Measurements from ENCODE around the gene KLK13.

DNA sequence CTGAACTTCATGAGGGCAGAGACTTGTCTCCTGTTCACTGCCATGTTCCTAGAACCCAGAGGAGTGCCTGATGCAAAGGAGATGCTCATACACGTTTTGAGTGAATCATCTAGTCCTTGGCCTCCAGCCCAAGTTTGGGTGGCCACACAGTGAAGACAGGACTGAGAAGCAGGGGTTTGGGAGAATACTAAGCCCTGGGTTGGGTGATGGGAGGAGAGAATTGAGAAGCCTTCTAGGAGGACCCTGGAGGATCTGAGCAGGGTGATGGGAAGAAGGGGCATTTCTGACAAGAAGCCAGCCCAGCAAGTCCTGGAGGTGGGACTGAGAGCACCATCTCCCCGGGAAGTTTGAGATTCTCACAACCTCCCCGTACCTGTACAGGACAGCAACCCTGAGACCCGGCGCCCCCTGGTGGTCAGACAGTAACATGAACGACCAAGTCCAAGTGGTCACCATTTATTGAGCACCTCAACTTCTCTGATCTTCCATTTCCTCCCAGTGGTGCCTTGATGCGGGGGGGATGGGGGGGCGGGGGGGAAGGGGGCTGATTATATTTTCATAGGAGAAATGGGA lies 32.4 kb upstream of the KLK13 start:
- TF ChIP-seq TARDBP (CRISPR knock-in tag; IDR thresholded peaks at IDR 0.05) (no peak), NR1H2 (CRISPR knock-in tag; IDR thresholded peaks at IDR 0.05; ENCODE audit: borderline replicate concordance, low read depth) (no peak), PATZ1 (CRISPR knock-in tag; IDR thresholded peaks at IDR 0.05) (no peak), FOSL1 (CRISPR knock-in tag; IDR thresholded peaks at IDR 0.05; ENCODE audit: borderline replicate concordance) (no peak), TAF1 (CRISPR knock-in tag; IDR thresholded peaks at IDR 0.05) (no peak), ZNF44 (CRISPR knock-in tag; IDR thresholded peaks at IDR 0.05) (no peak), ZNF766 (CRISPR knock-in tag; IDR thresholded peaks at IDR 0.05; ENCODE audit: borderline replicate concordance) (no peak), PCBP2 (optimal IDR thresholded peaks at IDR 0.05; ENCODE audit: low read depth, low read length, poor library complexity, severe bottlenecking) (no peak)
- TF ChIP-seq, protein P1, sequence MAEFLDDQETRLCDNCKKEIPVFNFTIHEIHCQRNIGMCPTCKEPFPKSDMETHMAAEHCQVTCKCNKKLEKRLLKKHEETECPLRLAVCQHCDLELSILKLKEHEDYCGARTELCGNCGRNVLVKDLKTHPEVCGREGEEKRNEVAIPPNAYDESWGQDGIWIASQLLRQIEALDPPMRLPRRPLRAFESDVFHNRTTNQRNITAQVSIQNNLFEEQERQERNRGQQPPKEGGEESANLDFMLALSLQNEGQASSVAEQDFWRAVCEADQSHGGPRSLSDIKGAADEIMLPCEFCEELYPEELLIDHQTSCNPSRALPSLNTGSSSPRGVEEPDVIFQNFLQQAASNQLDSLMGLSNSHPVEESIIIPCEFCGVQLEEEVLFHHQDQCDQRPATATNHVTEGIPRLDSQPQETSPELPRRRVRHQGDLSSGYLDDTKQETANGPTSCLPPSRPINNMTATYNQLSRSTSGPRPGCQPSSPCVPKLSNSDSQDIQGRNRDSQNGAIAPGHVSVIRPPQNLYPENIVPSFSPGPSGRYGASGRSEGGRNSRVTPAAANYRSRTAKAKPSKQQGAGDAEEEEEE (CRISPR knock-in tag; IDR thresholded peaks at IDR 0.05; ENCODE audit: borderline replicate concordance), result no peak
- TF ChIP-seq, protein P2, sequence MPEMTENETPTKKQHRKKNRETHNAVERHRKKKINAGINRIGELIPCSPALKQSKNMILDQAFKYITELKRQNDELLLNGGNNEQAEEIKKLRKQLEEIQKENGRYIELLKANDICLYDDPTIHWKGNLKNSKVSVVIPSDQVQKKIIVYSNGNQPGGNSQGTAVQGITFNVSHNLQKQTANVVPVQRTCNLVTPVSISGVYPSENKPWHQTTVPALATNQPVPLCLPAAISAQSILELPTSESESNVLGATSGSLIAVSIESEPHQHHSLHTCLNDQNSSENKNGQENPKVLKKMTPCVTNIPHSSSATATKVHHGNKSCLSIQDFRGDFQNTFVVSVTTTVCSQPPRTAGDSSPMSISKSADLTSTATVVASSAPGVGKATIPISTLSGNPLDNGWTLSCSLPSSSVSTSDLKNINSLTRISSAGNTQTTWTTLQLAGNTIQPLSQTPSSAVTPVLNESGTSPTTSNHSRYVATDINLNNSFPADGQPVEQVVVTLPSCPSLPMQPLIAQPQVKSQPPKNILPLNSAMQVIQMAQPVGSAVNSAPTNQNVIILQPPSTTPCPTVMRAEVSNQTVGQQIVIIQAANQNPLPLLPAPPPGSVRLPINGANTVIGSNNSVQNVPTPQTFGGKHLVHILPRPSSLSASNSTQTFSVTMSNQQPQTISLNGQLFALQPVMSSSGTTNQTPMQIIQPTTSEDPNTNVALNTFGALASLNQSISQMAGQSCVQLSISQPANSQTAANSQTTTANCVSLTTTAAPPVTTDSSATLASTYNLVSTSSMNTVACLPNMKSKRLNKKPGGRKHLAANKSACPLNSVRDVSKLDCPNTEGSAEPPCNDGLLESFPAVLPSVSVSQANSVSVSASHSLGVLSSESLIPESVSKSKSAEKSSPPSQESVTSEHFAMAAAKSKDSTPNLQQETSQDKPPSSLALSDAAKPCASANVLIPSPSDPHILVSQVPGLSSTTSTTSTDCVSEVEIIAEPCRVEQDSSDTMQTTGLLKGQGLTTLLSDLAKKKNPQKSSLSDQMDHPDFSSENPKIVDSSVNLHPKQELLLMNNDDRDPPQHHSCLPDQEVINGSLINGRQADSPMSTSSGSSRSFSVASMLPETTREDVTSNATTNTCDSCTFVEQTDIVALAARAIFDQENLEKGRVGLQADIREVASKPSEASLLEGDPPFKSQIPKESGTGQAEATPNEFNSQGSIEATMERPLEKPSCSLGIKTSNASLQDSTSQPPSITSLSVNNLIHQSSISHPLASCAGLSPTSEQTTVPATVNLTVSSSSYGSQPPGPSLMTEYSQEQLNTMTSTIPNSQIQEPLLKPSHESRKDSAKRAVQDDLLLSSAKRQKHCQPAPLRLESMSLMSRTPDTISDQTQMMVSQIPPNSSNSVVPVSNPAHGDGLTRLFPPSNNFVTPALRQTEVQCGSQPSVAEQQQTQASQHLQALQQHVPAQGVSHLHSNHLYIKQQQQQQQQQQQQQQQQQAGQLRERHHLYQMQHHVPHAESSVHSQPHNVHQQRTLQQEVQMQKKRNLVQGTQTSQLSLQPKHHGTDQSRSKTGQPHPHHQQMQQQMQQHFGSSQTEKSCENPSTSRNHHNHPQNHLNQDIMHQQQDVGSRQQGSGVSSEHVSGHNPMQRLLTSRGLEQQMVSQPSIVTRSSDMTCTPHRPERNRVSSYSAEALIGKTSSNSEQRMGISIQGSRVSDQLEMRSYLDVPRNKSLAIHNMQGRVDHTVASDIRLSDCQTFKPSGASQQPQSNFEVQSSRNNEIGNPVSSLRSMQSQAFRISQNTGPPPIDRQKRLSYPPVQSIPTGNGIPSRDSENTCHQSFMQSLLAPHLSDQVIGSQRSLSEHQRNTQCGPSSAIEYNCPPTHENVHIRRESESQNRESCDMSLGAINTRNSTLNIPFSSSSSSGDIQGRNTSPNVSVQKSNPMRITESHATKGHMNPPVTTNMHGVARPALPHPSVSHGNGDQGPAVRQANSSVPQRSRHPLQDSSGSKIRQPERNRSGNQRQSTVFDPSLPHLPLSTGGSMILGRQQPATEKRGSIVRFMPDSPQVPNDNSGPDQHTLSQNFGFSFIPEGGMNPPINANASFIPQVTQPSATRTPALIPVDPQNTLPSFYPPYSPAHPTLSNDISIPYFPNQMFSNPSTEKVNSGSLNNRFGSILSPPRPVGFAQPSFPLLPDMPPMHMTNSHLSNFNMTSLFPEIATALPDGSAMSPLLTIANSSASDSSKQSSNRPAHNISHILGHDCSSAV (CRISPR knock-in tag; IDR thresholded peaks at IDR 0.05; ENCODE audit: borderline replicate concordance), result no peak
